ENCODE results near the gene IER3. TPM values are rescaled to one million over a fixed set of nuclear protein-coding genes. Genes with fewer than 3 reads are reported as not detected.
A peak's percentile ranks its signal among the peaks of the same experiment; 100 is the strongest.
"Not testable (repeated sequence)": the region's sequence is repeated elsewhere in the genome, so short reads cannot be mapped to it uniquely, and the experiment has no call there.

Gene IER3
- total and polyA plus RNA-seq, 8 donors, result 16.5 to 187 (median 113) TPM

- TF ChIP-seq POLR2AphosphoS5 (IDR thresholded peaks at IDR 0.05) (no peak), CTCF (IDR thresholded peaks at IDR 0.05) (no peak), EP300 (IDR thresholded peaks at IDR 0.05) (no peak), POLR2A (IDR thresholded peaks at IDR 0.05) (no peak)
- Histone ChIP-seq H3K27me3 (no peaks in the 10 kb centered on the region), H3K9me3 (no peaks in the 10 kb centered on the region), H3K4me1 (peaks cover 25 to 43% (median 33%) of the 10 kb centered on the region in 4 donors), H3K27ac (peak overlapping the region in 4 of 5 donors; percentile 25 to 80 (median 76)), H3K4me3 (no peak overlapping the region), H3K36me3 (no peaks in the 10 kb centered on the region)
- no peak for DNase-seq
- WGBS, 5 donors, result 94 to 100% (median 97%) methylated on average over 2 to 4 of the region's 4 CpGs
- intact Hi-C loops (cut with DNase I; ENCODE audit: low total_unique reads), result no loop called here
These were observed 24.3 kb upstream of the IER3 start for GRCh38 chr6:30768634-30769087.

GRCh38 chr6:30767944-30768301 lies 23.6 kb upstream of the IER3 start:
- H3K4me3 ChIP-seq, result no peak overlapping the region
- no peak overlapping the region for H3K27ac ChIP-seq
- no peak for TF ChIP-seq EP300 (IDR thresholded peaks at IDR 0.05)
- no peak for TF ChIP-seq CTCF (IDR thresholded peaks at IDR 0.05)
- no peak for TF ChIP-seq POLR2A (IDR thresholded peaks at IDR 0.05)
- no peak for TF ChIP-seq POLR2AphosphoS5 (IDR thresholded peaks at IDR 0.05)
- WGBS, 5 donors, result 92 to 100% (median 95%) methylated on average over 1 of the region's 1 CpG
- intact Hi-C loops (cut with DNase I; ENCODE audit: low total_unique reads), result no loop called here
- no peak for DNase-seq
- no peaks in the 10 kb centered on the region for H3K27me3 ChIP-seq
- H3K36me3 ChIP-seq, result no peaks in the 10 kb centered on the region
- H3K4me1 ChIP-seq, result peaks cover 29 to 50% (median 36%) of the 10 kb centered on the region in 4 donors
- H3K9me3 ChIP-seq, result no peaks in the 10 kb centered on the region

- no peak for DNase-seq
- Histone ChIP-seq H3K9me3 (no peaks in the 10 kb centered on the region), H3K36me3 (no peaks in the 10 kb centered on the region), H3K27ac (no peak overlapping the region), H3K4me1 (peaks cover 29 to 51% (median 36%) of the 10 kb centered on the region in 4 donors), H3K4me3 (no peak overlapping the region), H3K27me3 (no peaks in the 10 kb centered on the region)
- 79 to 94% (median 86%) methylated on average over 9 of the region's 9 CpGs for WGBS, 5 donors
- TF ChIP-seq POLR2A (IDR thresholded peaks at IDR 0.05) (no peak), EP300 (IDR thresholded peaks at IDR 0.05) (no peak), CTCF (IDR thresholded peaks at IDR 0.05) (no peak), POLR2AphosphoS5 (IDR thresholded peaks at IDR 0.05) (no peak)
- intact Hi-C loops (cut with DNase I; ENCODE audit: low total_unique reads), result no loop called here
These were observed 23.0 kb upstream of the IER3 start for GRCh38 chr6:30767158-30767943.

DNA sequence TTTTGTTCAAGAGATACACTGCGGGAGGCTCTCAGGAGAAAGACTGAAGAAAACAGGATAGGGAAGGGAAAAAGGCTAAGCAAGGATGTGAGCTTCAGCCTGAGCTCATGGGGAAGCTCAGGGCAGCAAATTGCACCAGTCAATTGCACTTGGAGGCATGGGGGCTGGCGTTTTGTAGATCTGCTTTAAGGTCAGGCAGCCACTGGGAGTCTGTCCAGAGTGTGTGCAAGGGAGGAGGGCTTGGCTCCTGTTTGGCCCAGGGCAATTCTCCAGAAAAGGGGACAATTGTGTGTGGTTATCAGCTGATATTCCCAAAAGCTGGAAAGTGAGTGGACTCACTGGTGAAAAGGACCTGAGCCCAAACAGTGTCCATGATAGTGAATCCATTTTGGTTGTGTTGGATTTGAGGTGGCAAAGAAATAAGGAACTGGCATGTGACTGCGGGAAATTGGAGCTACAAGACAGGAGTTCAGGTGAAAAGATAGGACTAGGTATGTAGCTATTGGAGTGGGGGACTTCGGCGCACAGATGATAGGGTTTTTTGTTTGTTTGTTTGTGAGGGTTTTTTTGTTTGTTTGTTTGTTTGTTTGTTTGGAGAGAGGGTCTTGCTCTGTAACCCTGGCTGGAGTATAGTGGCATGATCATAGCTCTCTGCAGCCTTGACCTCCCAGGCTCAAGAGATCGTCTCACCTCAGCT lies 22.3 kb upstream of the IER3 start:
- intact Hi-C loops (cut with DNase I; ENCODE audit: low total_unique reads), result no loop called here
- Histone ChIP-seq H3K27me3 (no peaks in the 10 kb centered on the region), H3K36me3 (no peaks in the 10 kb centered on the region), H3K4me3 (no peak overlapping the region), H3K4me1 (peaks cover 29 to 51% (median 36%) of the 10 kb centered on the region in 4 donors), H3K27ac (no peak overlapping the region), H3K9me3 (no peaks in the 10 kb centered on the region)
- DNase-seq, result no peak
- 66 to 82% (median 74%) methylated on average over 6 of the region's 6 CpGs for WGBS, 5 donors
- TF ChIP-seq POLR2A (IDR thresholded peaks at IDR 0.05) (no peak), POLR2AphosphoS5 (IDR thresholded peaks at IDR 0.05) (no peak), CTCF (IDR thresholded peaks at IDR 0.05) (no peak), EP300 (IDR thresholded peaks at IDR 0.05) (no peak)

GRCh38 chr6:30765495-30765894 lies 21.1 kb upstream of the IER3 start:
- H3K36me3 ChIP-seq; H3K9me3 ChIP-seq; DNase-seq; H3K27ac ChIP-seq; intact Hi-C loops (cut with DNase I; ENCODE audit: low total_unique reads); H3K4me3 ChIP-seq; H3K27me3 ChIP-seq: not testable (repeated sequence)
- peaks cover 29 to 60% (median 37%) of the 10 kb centered on the region in 4 donors for H3K4me1 ChIP-seq
- WGBS, 5 donors, result 83 to 94% (median 87%) methylated on average over 1 of the region's 1 CpG

- H3K9me3 ChIP-seq; H3K27me3 ChIP-seq; H3K4me3 ChIP-seq; intact Hi-C loops (cut with DNase I; ENCODE audit: low total_unique reads); H3K36me3 ChIP-seq; DNase-seq: not testable (repeated sequence)
- H3K27ac ChIP-seq, result peak overlapping the region; percentile 56 to 72 (median 66)
- 31 to 76% (median 53%) methylated on average over 13 of the region's 13 CpGs for WGBS, 5 donors
- H3K4me1 ChIP-seq, result peaks cover 23 to 53% (median 34%) of the 10 kb centered on the region in 4 donors
These were observed 20.2 kb upstream of the IER3 start for GRCh38 chr6:30764490-30765043.

Data from stomach (tissue), 9 donors.